Kasumi-1 (cell line): Measurements from ENCODE around the gene AGBL4.

ENCODE experiments used
- DNase-seq, 2 experiments: peaks; one replicate each; lab custom pipeline; 2025; lab: John Stamatoyannopoulos, UW

AGBL4 gene

DNA sequence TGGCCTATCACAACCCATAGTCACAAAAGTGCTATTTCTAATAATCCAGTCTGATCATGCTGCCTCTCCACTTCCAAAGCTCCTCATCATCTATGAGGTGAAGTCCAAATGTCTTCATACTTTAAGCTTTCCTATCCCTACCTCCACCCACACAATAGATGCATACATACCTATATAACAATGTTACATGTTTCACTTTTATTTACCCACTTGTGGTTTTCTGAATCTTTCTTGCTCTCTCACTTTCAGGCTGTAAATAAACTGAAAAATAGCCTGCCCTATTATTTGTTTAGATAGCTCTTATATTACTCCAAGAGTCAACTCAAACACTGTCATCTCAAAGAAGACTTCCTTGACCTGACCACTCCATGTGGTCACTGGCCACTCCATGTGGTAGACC is 840.3 kb downstream of the AGBL4 start:
- no peak for DNase-seq

- DNase-seq: no peak
Observed at GRCh38 chr1:49181033-49181432, 842.7 kb downstream of the AGBL4 start.

DNA sequence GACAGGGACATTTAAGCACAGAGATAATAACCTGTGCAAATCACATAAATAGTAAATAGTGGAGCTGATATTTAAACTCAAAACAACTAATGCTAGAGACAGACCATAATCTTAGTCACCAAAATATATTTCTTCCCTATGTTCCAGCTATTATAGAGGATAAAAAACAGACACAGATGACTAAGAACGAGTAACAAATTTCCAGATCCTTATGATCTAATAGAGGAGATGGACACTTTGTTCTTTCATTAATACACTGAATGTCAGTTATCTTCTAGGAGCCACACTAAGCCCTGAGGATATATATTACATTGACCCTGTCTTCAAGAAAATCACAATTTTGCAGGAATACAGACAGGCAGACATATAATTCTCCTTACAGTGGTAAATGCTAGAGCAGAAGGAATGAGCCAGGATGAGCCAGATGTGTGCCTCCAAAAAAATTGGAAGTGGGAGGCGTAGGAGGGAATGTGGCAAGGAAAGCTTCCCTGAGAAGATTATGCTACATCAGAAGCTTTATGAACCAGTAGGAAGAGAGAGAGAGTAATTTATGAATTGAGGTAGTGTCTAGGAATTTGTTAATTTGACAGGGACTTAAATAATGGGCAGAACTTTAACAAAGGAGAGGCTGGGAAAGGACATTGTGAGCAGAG is 851.7 kb downstream of the AGBL4 start:
- no peak for DNase-seq

DNA sequence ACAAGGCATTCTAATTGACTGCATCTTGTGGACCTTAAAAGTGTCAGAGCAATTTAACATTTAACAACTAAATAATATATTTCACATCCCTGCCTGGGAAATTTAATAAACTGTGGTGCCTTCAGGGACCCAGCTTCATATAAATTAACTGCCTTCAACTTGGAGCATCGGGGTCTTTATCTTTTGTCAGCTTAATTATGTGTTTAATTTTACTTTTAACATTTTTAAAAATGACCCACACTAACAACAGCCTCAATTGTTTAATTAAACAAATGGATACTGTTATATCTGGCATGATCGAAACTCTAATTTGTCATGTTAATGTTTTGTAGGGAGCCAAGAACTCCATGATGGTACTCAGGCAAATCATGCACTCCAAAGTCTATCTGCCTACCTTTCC is 857.7 kb downstream of the AGBL4 start:
- no peak for DNase-seq

DNA sequence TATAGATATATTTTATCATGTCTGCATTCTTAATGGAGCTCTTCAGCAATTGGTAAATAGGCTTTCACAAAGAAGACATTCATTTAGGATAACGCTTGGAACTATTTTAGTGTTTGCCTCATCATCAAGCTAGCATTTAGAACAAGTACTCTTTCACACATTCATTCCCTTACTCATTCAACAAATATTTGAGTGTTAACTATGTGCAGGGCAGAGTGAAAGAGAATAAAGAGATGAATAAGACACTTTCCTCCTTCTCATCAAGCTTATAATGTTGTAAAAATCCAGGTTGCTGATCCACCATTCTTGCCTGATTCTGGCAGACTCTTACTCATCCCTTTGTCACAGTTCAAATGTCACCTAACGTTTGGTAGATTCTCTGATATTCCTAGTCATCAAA is 860.7 kb downstream of the AGBL4 start:
- no peak for DNase-seq

GRCh38 chr1:49160677-49161076 is 863.1 kb downstream of the AGBL4 start:
- no peak for DNase-seq

DNA sequence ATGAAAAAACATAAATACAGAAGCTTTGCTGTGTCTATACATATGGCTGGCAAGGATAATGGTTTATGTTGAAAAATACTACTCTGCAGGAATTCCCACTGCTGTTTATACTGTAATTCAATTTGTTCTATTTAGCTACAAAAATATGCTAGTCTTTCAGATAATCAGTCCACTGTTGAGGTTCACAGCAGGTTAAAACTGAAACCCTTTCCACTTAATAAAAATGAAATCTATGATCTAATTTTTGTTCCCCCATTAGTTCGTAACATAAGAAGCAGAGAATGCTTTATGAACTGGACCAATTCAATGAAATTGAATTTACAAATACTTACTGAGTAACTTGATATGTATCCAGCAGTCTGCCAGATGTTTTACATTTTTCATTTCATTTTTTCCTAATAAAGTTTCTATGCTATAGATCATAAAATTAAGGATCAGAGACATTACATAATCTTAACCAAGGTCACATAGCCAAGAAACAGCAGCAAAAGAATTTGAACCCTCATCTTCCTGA is 887.0 kb downstream of the AGBL4 start:
- DNase-seq: no peak

GRCh38 chr1:49125746-49126145 is 898.0 kb downstream of the AGBL4 start:
- DNase-seq: no peak

GRCh38 chr1:49111931-49112330 is 911.8 kb downstream of the AGBL4 start:
- DNase-seq: no peak

DNA sequence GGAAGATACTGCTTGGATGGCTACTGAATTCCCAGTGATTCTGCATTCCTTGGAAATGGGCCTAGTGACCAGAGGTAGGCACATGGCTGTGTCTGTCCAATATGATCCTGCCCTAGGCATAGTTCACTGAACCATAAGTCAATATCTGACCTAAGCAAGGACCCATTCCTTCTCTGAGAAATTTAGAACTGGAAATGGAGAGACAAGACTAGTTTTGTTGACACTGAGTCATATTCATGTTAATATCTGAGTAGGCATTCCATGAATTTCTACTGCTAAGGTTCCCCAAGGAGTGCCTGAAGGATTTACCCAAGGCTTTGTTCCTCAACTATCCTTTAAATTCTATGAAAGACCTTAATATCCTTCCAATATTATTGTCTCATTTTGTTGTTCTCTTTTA is 917.3 kb downstream of the AGBL4 start:
- no peak for DNase-seq

DNA sequence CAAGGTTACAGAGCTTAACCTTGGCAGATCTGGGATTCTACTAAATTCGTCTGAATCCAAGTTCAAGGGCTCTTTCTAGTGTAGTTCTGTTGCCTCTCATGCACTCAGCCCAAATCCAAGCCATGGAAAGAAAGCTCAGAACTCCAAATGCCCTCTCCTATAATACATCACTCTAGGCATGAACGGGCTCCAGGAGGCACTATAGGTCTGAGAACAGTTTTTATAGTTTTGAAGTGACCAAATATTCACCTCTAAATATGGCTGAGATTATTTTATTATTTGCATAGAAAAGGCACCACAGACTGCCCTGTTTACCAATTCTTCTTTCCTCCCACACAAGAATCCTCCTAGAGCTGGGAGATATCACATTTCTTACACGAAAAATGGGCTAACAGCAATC is 919.2 kb downstream of the AGBL4 start:
- DNase-seq: no peak

- no peak for DNase-seq
Observed at GRCh38 chr1:49102752-49103151, 921.0 kb downstream of the AGBL4 start.

GRCh38 chr1:49098866-49099265 is 924.9 kb downstream of the AGBL4 start:
- DNase-seq: no peak

DNA sequence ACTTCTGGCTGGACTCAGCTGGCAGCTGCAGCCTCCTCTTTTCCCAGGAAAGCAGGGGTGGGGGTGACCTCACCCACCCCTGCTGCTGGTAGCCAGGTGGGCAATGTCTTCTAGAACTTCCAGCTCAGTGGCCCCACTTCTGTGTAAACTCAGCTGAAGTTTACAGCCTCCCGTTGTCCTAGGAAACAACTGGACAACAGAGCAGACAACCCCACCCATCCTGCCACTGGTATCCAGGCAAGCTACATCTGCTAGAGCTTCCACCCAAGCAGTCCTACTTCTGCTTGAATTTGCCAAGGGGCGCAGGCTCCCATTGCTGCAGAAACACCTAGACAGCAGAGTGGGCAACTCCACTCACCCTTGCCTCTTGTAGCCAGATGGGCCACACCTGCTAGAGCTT is 937.4 kb downstream of the AGBL4 start:
- DNase-seq: no peak

DNA sequence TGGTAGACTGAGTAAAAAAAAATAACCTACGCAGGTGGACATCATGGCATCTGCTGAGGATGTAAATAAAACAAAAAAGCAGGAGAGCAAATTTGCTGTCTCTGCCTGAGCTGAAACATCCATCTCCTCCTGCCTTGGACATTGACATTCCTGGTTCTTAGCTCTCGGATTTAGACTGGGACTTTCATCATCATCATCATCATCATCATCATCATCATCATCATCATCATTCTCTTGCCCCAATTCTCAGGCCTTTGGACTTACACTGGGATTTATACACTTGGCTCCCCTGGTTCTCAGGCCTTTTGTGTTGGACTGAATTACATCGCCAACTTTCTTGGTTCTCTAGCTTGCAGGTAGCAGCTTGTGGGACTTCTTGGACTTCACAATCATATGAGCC is 938.7 kb downstream of the AGBL4 start:
- no peak for DNase-seq

DNA sequence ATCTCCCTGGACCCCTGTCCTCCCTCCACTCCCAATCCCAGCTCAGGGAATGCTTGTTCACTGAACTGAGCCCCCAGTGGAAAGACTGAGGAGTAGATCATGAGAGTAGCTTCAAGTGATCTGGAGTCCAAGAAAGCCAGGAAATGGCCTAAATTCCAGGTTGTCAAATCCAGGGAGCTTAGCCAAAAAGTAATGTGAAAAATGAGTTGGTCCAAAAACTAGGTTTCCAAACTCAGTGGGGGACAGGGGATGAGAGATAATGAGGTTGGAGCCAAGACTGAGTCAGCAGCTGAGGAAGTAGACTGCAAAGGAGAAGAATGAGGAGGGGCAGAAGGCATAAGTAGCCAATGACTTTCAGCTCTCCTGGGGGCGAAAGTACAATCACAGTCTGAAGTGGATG is 963.0 kb downstream of the AGBL4 start:
- DNase-seq: no peak

- no peak for DNase-seq
Observed at GRCh38 chr1:49059087-49059486, 964.7 kb downstream of the AGBL4 start.

DNA sequence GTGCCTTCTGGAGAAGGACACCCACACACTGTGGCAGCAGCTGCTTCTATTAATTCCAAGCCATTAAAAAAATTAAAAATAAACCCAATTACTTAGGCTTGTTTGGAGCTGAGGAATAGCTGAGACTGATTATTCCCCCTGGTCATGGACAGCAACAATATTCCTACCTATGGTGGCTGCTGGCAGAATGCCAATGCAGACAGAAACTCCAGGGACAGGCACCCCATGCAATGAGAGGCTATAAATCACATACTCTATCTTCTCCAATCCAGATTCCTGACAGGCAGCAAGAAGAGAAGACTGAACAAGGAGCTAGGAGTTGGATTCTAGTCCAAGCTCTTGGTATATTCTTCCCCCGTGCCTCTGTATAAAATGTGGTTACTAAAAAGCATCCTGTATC is 971.7 kb downstream of the AGBL4 start:
- no peak for DNase-seq

DNA sequence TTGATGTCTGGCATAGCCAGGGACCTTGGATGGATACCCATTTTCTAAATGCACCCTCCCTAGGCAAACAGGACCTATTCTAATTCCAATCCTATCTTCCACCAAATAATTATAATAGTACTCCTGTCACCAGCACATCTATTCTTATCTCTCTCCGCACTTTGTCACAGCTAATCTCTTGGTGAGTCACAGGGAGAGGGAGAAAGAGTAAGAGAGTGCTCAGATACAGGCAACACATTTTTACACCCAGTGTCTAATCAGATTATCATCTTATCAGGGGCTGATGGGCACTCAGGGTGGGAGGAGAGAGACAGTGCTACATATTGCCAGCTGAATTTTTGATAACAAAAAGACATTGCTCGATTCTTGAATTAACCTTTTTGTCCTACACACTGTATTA is 972.1 kb downstream of the AGBL4 start:
- no peak for DNase-seq

GRCh38 chr1:49050041-49050440 is 973.7 kb downstream of the AGBL4 start:
- no peak for DNase-seq

DNA sequence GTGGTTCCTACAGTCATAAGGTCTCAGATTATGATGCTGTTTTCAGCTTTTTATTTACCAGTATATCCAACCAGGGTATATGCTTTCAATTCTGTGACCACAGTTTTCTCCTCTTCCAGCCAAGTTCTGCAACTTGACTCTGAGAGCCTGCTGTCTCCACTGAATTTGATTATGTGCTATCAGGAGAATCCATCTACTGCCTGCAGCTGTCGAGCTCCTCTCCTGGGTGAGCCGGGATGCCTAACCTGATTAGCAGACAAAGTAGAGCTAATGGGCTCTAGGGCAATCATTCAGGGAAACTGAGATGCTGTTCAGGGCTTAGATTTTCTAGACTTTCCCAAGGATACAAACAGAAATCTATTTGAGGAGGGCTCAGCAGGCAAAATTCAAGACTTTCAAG is 975.6 kb downstream of the AGBL4 start:
- no peak for DNase-seq

DNA sequence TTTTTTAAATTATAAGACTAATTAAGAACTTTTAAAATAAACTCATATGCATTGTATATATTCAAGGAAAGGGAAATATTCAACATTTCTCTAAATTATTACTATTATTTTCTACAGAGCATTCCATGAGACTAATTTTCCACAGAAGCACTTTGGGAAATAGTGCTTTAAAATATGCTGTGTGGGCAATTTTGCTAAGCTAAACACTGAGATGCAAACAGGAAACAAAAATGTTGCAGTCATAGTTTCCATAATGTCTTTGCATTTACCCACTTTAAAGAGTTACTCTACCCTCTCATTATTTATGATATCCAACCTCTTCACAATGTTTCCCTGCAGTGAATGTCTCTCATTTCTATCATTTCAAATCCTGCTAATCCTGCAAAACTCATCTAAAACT is 977.4 kb downstream of the AGBL4 start:
- no peak for DNase-seq

DNA sequence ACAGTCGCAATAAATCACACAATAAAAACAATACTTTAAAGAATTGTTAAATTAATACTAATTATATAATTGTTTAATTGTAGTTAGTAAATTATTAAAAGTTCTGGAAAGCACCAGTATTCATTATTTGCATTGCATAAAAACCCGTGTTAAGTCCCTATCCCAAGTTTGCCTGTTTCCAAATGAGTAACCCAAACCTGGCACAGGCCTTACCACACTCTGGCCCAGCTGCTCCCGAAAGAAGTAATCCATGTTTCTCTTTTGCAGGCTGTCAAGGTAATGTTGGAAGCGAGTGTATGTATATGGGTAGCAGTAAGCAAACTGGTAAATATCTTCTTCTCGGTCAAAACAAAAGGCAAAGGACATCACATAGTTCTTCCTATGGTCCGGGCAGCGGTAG is 978.4 kb downstream of the AGBL4 start:
- DNase-seq: no peak

DNA sequence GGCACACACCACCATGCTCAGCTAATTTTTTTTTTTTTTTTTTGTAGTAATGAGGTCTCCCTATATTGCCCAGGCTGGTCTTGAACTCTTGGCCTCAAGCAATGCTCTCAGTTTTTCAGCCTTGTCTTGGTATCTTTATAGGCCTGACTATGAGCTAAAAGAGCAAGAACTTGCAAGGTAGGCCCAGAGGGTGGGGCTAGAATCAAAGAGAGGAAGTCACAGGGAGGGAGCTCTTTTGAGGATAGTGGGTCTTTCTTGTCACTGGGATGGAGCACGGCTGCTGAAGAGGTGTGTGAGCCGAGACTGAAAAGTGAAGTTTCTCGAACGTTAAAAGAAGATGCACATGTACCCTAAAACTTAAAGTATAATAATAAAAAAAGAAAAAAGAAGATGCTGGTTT is 987.1 kb downstream of the AGBL4 start:
- DNase-seq: no peak

DNA sequence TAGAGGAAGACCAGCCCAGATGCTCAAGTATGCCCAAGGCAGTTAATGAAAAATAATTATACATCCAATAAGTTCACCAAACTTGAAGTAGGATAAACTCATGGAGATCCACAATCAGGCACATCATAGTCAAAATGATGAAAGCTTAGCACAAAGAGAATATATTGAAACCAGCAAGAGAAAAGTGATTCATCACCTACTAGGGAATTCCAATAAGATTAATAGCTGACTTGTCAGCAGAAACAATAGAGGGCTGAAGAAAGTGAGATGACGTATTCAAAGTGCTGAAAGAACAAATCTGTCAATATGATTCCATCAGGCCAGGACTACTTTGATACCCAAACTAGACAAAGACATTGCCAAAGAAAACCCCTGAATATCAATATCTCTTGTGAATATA is 995.4 kb downstream of the AGBL4 start:
- DNase-seq: no peak
